HG03521 (cell line): Measurements from ENCODE around the gene CCNYL1.
"Not testable (repeated sequence)": the region's sequence is repeated elsewhere in the genome, so short reads cannot be mapped to it uniquely, and the experiment has no call there.

Experiments
- ATAC-seq: cut with Tn5 transposase; IDR thresholded peaks from one replicate; pipeline ENCODE4 v1.9.1; 2021; ENCODE audit warnings: mild to moderate bottlenecking, moderate library complexity; ENCODE audit not compliant: unreplicated experiment

CCNYL1 gene

GRCh38 chr2:207733597-207734240, 22.3 kb downstream of the CCNYL1 start:
- ATAC-seq: no peak

- ATAC-seq: no peak
Measured at GRCh38 chr2:207734264-207734635, 22.8 kb downstream of the CCNYL1 start.

GRCh38 chr2:207734636-207735512, 23.4 kb downstream of the CCNYL1 start:
- no peak for ATAC-seq

- not testable (repeated sequence) for ATAC-seq
Measured at GRCh38 chr2:207735513-207735859, 24.0 kb downstream of the CCNYL1 start.

GRCh38 chr2:207743514-207743913, 32.1 kb downstream of the CCNYL1 start:
- ATAC-seq: no peak

GRCh38 chr2:207744050-207744449, 32.6 kb downstream of the CCNYL1 start:
- no peak for ATAC-seq

- no peak for ATAC-seq
Measured at GRCh38 chr2:207744451-207744850, 33.0 kb downstream of the CCNYL1 start.

- ATAC-seq: peak; percentile 75
Measured at GRCh38 chr2:207746131-207746530, 34.7 kb downstream of the CCNYL1 start.

GRCh38 chr2:207747653-207748560, 36.5 kb downstream of the CCNYL1 start:
- no peak for ATAC-seq

- ATAC-seq: no peak
Measured at GRCh38 chr2:207748993-207749392, 37.6 kb downstream of the CCNYL1 start.

GRCh38 chr2:207749873-207750272, 38.4 kb downstream of the CCNYL1 start:
- ATAC-seq: no peak

- ATAC-seq: no peak
Measured at GRCh38 chr2:207750345-207750744, 38.9 kb downstream of the CCNYL1 start.

- ATAC-seq: no peak
Measured at GRCh38 chr2:207750876-207751275, 39.4 kb downstream of the CCNYL1 start.

- ATAC-seq: not testable (repeated sequence)
Measured at GRCh38 chr2:207753688-207754087, 42.2 kb downstream of the CCNYL1 start.

- ATAC-seq: no peak
Measured at GRCh38 chr2:207754498-207755383, 43.3 kb downstream of the CCNYL1 start.

- ATAC-seq: no peak
Measured at GRCh38 chr2:207758025-207758424, 46.6 kb downstream of the CCNYL1 start.

- no peak for ATAC-seq
Measured at GRCh38 chr2:207759890-207760289, 48.5 kb downstream of the CCNYL1 start.

GRCh38 chr2:207760453-207760852, 49.0 kb downstream of the CCNYL1 start:
- no peak for ATAC-seq

GRCh38 chr2:207761426-207761825, 50.0 kb downstream of the CCNYL1 start:
- not testable (repeated sequence) for ATAC-seq

GRCh38 chr2:207762146-207762545, 50.7 kb downstream of the CCNYL1 start:
- no peak for ATAC-seq
